ENCODE measurements around the gene WDR90. TPM values are rescaled to one million over a fixed set of nuclear protein-coding genes. Genes with fewer than 3 reads are reported as not detected.

WDR90 gene
- total RNA-seq, result 9.7 and 12.8 TPM in 2 replicates

GRCh38 chr16:648781-649589 is at the start of gene WDR90:
Gene WDR90 (plus strand): TSS chr16:649365. CDS start chr16:649417, 52 bp downstream.

GRCh38 chr16:630815-631405 is 18.3 kb upstream of the WDR90 start, which contains the start of gene WFIKKN1:
Gene WFIKKN1 (plus strand): TSS chr16:630985. CDS start chr16:631254, 269 bp downstream.

GRCh38 chr16:636206-637080 is 12.7 kb upstream of the WDR90 start, which contains the start of gene METTL26:
Gene METTL26 (minus strand): TSS chr16:636305. CDS start chr16:636290, 15 bp downstream.

GRCh38 chr16:641326-642188 is 7.6 kb upstream of the WDR90 start, which contains the start of gene MCRIP2:
Gene MCRIP2 (plus strand): TSS chr16:641828. CDS start chr16:641992, 164 bp downstream.

GRCh38 chr16:667780-668518 is 18.8 kb downstream of the WDR90 start, which contains the start of gene RHOT2:
Gene RHOT2 (plus strand): TSS chr16:668132. CDS start chr16:668200, 68 bp downstream.

GRCh38 chr16:674968-675883 is 26.1 kb downstream of the WDR90 start, which contains the start of gene RHBDL1:
Gene RHBDL1 (plus strand): TSS chr16:675671. CDS start chr16:675791, 120 bp downstream.

GRCh38 chr16:679814-680624 is 30.9 kb downstream of the WDR90 start, which contains the start of gene STUB1:
Gene STUB1 (plus strand): TSS chr16:680410. CDS start chr16:680526, 116 bp downstream.

GRCh38 chr16:684071-684794 is 35.1 kb downstream of the WDR90 start, which contains the start of gene JMJD8:
Gene JMJD8 (minus strand): TSS chr16:684334. CDS start chr16:684319, 15 bp downstream.

GRCh38 chr16:705431-706188 is 56.4 kb downstream of the WDR90 start, which contains the start of gene FBXL16:
Gene FBXL16 (minus strand): TSS chr16:705801. CDS start chr16:697405, 8,396 bp downstream.

GRCh38 chr16:714558-715476 is 65.7 kb downstream of the WDR90 start, which contains the start of gene METRN:
Gene METRN (plus strand): TSS chr16:715118. CDS start chr16:715290, 172 bp downstream.

Other genes with a start within 250 kb of the WDR90 start
- 25.0 and 25.2 TPM in 2 replicates for gene DECR2, start 247.5 kb upstream of the WDR90 start, total RNA-seq
- 21.6 and 24.3 TPM in 2 replicates for gene RAB11FIP3, start 223.7 kb upstream of the WDR90 start, total RNA-seq
- 44.9 and 60.5 TPM in 2 replicates for gene CAPN15, start 121.7 kb upstream of the WDR90 start, total RNA-seq
- gene PRR35, start 89.0 kb upstream of the WDR90 start, total RNA-seq, result 0.32 TPM in 1 of 2 replicates, not detected in the other
- 1.5 and 2.6 TPM in 2 replicates for gene NHLRC4, start 82.4 kb upstream of the WDR90 start, total RNA-seq
- 30.2 and 36.2 TPM in 2 replicates for gene PIGQ, start 79.4 kb upstream of the WDR90 start, total RNA-seq
- 14.6 and 19.8 TPM in 2 replicates for gene RAB40C, start 59.3 kb upstream of the WDR90 start, total RNA-seq
- 0.12 and 0.16 TPM in 2 replicates for gene WFIKKN1, start 18.4 kb upstream of the WDR90 start, total RNA-seq
- 57.0 and 75.8 TPM in 2 replicates for gene METTL26, start 13.1 kb upstream of the WDR90 start, total RNA-seq
- 13.8 and 14.8 TPM in 2 replicates for gene MCRIP2, start 7.5 kb upstream of the WDR90 start, total RNA-seq
- gene RHOT2, start 18.8 kb downstream of the WDR90 start, total RNA-seq, result 49.2 and 53.2 TPM in 2 replicates
- gene RHBDL1, start 26.3 kb downstream of the WDR90 start, total RNA-seq, result 2.9 TPM in 2 replicates
- 71.6 and 83.9 TPM in 2 replicates for gene STUB1, start 31.0 kb downstream of the WDR90 start, total RNA-seq
- 46.6 and 52.9 TPM in 2 replicates for gene JMJD8, start 35.0 kb downstream of the WDR90 start, total RNA-seq
- 10.6 and 12.8 TPM in 2 replicates for gene WDR24, start 41.0 kb downstream of the WDR90 start, total RNA-seq
- under 0.01 TPM in 1 of 2 replicates, not detected in the other for gene FBXL16, start 56.4 kb downstream of the WDR90 start, total RNA-seq
- gene METRN, start 65.8 kb downstream of the WDR90 start, total RNA-seq, result 41.3 and 48.5 TPM in 2 replicates
- 21.9 and 25.1 TPM in 2 replicates for gene ANTKMT, start 71.8 kb downstream of the WDR90 start, total RNA-seq
- gene CCDC78, start 77.1 kb downstream of the WDR90 start, total RNA-seq, result 2.8 and 2.9 TPM in 2 replicates
- gene HAGHL, start 77.7 kb downstream of the WDR90 start, total RNA-seq, result 15.3 and 20.5 TPM in 2 replicates
- 33.8 and 36.1 TPM in 2 replicates for gene CIAO3, start 91.6 kb downstream of the WDR90 start, total RNA-seq
- 0.12 TPM in 1 of 2 replicates, not detected in the other for gene MSLN, start 111.4 kb downstream of the WDR90 start, total RNA-seq
- gene RPUSD1, start 139.0 kb downstream of the WDR90 start, total RNA-seq, result 26.1 and 31.0 TPM in 2 replicates
- gene CHTF18, start 139.3 kb downstream of the WDR90 start, total RNA-seq, result 2.8 and 3.7 TPM in 2 replicates
- not detected in 2 replicates for gene GNG13, start 151.4 kb downstream of the WDR90 start, total RNA-seq